ENCODE measurements around the gene ZNF672. TPM values are rescaled to one million over a fixed set of nuclear protein-coding genes. Genes with fewer than 3 reads are reported as not detected.

The ZNF672 gene
- polyA plus RNA-seq, 1 donor (not counting 4 experiments of a cell fraction or from before 2014, with no cell fraction given): 12.6 TPM

GRCh38 chr1:248823517-248824001 is 14.5 kb upstream of the ZNF672 start:
- Histone ChIP-seq H3K36me3 (ENCODE audit: control insufficient read depth in 2 of 2, extremely low read depth in 1 of 2, insufficient read depth in 2 of 2, low read length in 2 of 2) (peaks cover 13 to 20% of the 10 kb centered on the region in 2 experiments), H3K9me3 (ENCODE audit: control insufficient read depth, low read depth, low read length) (no peaks in the 10 kb centered on the region), H3K4me3 (ENCODE audit: control insufficient read depth in 2 of 3, extremely low read depth in 1 of 3, insufficient read depth in 2 of 3, low read depth in 1 of 3, low read length in 3 of 3) (peak overlapping the region in 1 of 3 experiments; percentile 7), H3K27ac (ENCODE audit: control insufficient read depth, insufficient read depth, low read length) (no peak overlapping the region), H3K4me1 (ENCODE audit: control insufficient read depth, extremely low read depth, insufficient read depth, low read length) (peaks cover 24% of the 10 kb centered on the region), H3K9me1 (ENCODE audit: control insufficient read depth, extremely low read depth, insufficient read depth, low read length) (peaks cover 2% of the 10 kb centered on the region), H2AFZ (ENCODE audit: control insufficient read depth, low read length) (no peak overlapping the region), H4K20me1 (ENCODE audit: control insufficient read depth, extremely low read depth, insufficient read depth, low read length) (no peaks in the 10 kb centered on the region), H3K4me2 (ENCODE audit: control insufficient read depth, extremely low read depth, insufficient read depth, low read depth, low read length) (peak overlapping the region; percentile 33), H3K9ac (ENCODE audit: control insufficient read depth, extremely low read depth, insufficient read depth, low read length) (no peak overlapping the region), H3K79me2 (ENCODE audit: control insufficient read depth, insufficient read depth, low read length) (peaks cover 60% of the 10 kb centered on the region), H3K27me3 (ENCODE audit: control insufficient read depth, extremely low read depth, insufficient read depth, low read length) (no peaks in the 10 kb centered on the region)
- TF ChIP-seq EZH2 (IDR thresholded peaks at IDR 0.05; ENCODE audit: low read length): no peak
- no peak for TF ChIP-seq CTCF (optimal IDR thresholded peaks at IDR 0.05 in 1 of 3, IDR thresholded peaks at IDR 0.05 in 1 of 3, conservative IDR thresholded peaks at IDR 0.05 in 1 of 3; ENCODE audit: extremely low read depth in 1 of 3, insufficient read depth in 2 of 3, low read length in 3 of 3)
- dilution Hi-C loops (cut with MboI; ENCODE audit: extremely low pct_ligation_motif_present, low sequenced_read_pairs): no loop called here
- FAIRE-seq (no peak), DNase-seq (ENCODE audit: low read depth, low spot score) (no peak)

- dilution Hi-C loops (cut with MboI; ENCODE audit: extremely low pct_ligation_motif_present, low sequenced_read_pairs): no loop called here
- no peaks in the 10 kb centered on the region for H3K27me3 ChIP-seq (ENCODE audit: control insufficient read depth, extremely low read depth, insufficient read depth, low read length)
- H3K9me3 ChIP-seq (ENCODE audit: control insufficient read depth, low read depth, low read length): no peaks in the 10 kb centered on the region
- DNase-seq (ENCODE audit: low read depth, low spot score) (no peak), FAIRE-seq (no peak)
- H3K4me3 ChIP-seq (ENCODE audit: control insufficient read depth in 2 of 3, extremely low read depth in 1 of 3, insufficient read depth in 2 of 3, low read depth in 1 of 3, low read length in 3 of 3): no peak overlapping the region
- H3K27ac ChIP-seq (ENCODE audit: control insufficient read depth, insufficient read depth, low read length): no peak overlapping the region
- H3K4me2 ChIP-seq (ENCODE audit: control insufficient read depth, extremely low read depth, insufficient read depth, low read depth, low read length): peak overlapping the region; percentile 96
- peaks cover 2% of the 10 kb centered on the region for H3K9me1 ChIP-seq (ENCODE audit: control insufficient read depth, extremely low read depth, insufficient read depth, low read length)
- no peak overlapping the region for H3K9ac ChIP-seq (ENCODE audit: control insufficient read depth, extremely low read depth, insufficient read depth, low read length)
- peaks cover 8 to 18% of the 10 kb centered on the region in 2 experiments for H3K36me3 ChIP-seq (ENCODE audit: control insufficient read depth in 2 of 2, extremely low read depth in 1 of 2, insufficient read depth in 2 of 2, low read length in 2 of 2)
- H4K20me1 ChIP-seq (ENCODE audit: control insufficient read depth, extremely low read depth, insufficient read depth, low read length): no peaks in the 10 kb centered on the region
- TF ChIP-seq EZH2 (IDR thresholded peaks at IDR 0.05; ENCODE audit: low read length): no peak
- TF ChIP-seq CTCF (optimal IDR thresholded peaks at IDR 0.05 in 1 of 3, IDR thresholded peaks at IDR 0.05 in 1 of 3, conservative IDR thresholded peaks at IDR 0.05 in 1 of 3; ENCODE audit: extremely low read depth in 1 of 3, insufficient read depth in 2 of 3, low read length in 3 of 3): no peak
- peaks cover 54% of the 10 kb centered on the region for H3K79me2 ChIP-seq (ENCODE audit: control insufficient read depth, insufficient read depth, low read length)
- no peak overlapping the region for H2AFZ ChIP-seq (ENCODE audit: control insufficient read depth, low read length)
- H3K4me1 ChIP-seq (ENCODE audit: control insufficient read depth, extremely low read depth, insufficient read depth, low read length): peaks cover 24% of the 10 kb centered on the region
These were observed 13.7 kb upstream of the ZNF672 start for GRCh38 chr1:248824301-248824700.
